GM12878 (cell line): Measurements from ENCODE around the gene RHBDF2. TPM values are rescaled to one million over a fixed set of nuclear protein-coding genes. Genes with fewer than 3 reads are reported as not detected.

Experiments
- BACH1 ChIP-seq: fragments of 450-650 bp; IDR thresholded peaks from 2 replicates; pipeline ENCODE4 v1.6.1; 2017; ENCODE audit warnings: mild to moderate bottlenecking, borderline replicate concordance
- BHLHE40 ChIP-seq, 2 experiments: fragments of 450-650 bp in 1 of 2; IDR thresholded peaks; 2 replicates each; pipeline ENCODE4 v1.6.1; 2011 to 2017; ENCODE audit warnings: low read depth in 2 of 2, borderline replicate concordance in 1 of 2, improper control_type of control experiment in 1 of 2, low read length in 1 of 2, mild to moderate bottlenecking in 1 of 2
- CBX3 ChIP-seq: fragments of 200-600 bp; sonication (generic); IDR thresholded peaks from 2 replicates; pipeline ENCODE4 v1.6.1; 2016; ENCODE audit warnings: low read depth, borderline replicate concordance
- CHD4 ChIP-seq: fragments of 200-600 bp; sonication (generic); IDR thresholded peaks from 2 replicates; pipeline ENCODE4 v1.6.1; 2016; ENCODE audit warnings: mild to moderate bottlenecking
- CREB1 ChIP-seq: IDR thresholded peaks from 2 replicates; pipeline ENCODE4 v1.6.1; 2012; ENCODE audit warnings: low read depth, mild to moderate bottlenecking, inconsistent platforms
- CREM ChIP-seq: IDR thresholded peaks from 2 replicates; pipeline ENCODE4 v1.6.1; 2014; ENCODE audit warnings: antibody characterized with exemption, low read depth
- EGR1 ChIP-seq, 2 experiments: IDR thresholded peaks; 1 replicate in 1 of 2; 2 replicates in 1 of 2; pipeline ENCODE4 v1.6.1; 2011 to 2012; ENCODE audit warnings: low read depth in 2 of 2, low read length in 2 of 2, borderline replicate concordance in 1 of 2, mild to moderate bottlenecking in 1 of 2, moderate library complexity in 1 of 2
- ETV6 ChIP-seq, 2 experiments: fragments of 450-650 bp in 1 of 2; IDR thresholded peaks in 1 of 2; conservative IDR thresholded peaks in 1 of 2; 2 replicates each; pipeline ENCODE4 v1.6.1; 2014; ENCODE audit warnings: antibody characterized with exemption in 1 of 2, borderline replicate concordance in 1 of 2, low read depth in 1 of 2, mild to moderate bottlenecking in 1 of 2, moderate library complexity in 1 of 2
- EZH2 ChIP-seq: IDR thresholded peaks from 2 replicates; pipeline ENCODE4 v1.6.1; 2012; ENCODE audit warnings: low read depth, mild to moderate bottlenecking, control low read depth, inconsistent platforms, low read length, borderline replicate concordance; ENCODE audit not compliant: control insufficient read depth
- FOS ChIP-seq: IDR thresholded peaks from 3 replicates; pipeline ENCODE4 v1.6.1; 2011; ENCODE audit warnings: borderline replicate concordance; ENCODE audit not compliant: insufficient read length; ENCODE audit errors: extremely low read depth
- KAT2A ChIP-seq: conservative IDR thresholded peaks from 2 replicates; pipeline ENCODE4 v1.6.1; 2011; ENCODE audit warnings: low read depth, low read length; ENCODE audit not compliant: control insufficient read depth
- KLF5 ChIP-seq: fragments of 450-650 bp; IDR thresholded peaks from 2 replicates; pipeline ENCODE4 v1.6.1; 2014; ENCODE audit warnings: mild to moderate bottlenecking; ENCODE audit not compliant: partially characterized antibody
- LARP7 ChIP-seq: fragments of 450-650 bp; IDR thresholded peaks from 2 replicates; pipeline ENCODE4 v1.6.1; 2017; ENCODE audit warnings: mild to moderate bottlenecking
- MEF2B ChIP-seq: fragments of 450-650 bp; IDR thresholded peaks from 2 replicates; pipeline ENCODE4 v1.6.1; 2018; ENCODE audit warnings: mild to moderate bottlenecking, moderate library complexity; ENCODE audit not compliant: partially characterized antibody, poor library complexity, severe bottlenecking
- MXI1 ChIP-seq: fragments of 150-350 bp; IDR thresholded peaks from 2 replicates; pipeline ENCODE4 v1.6.1; 2011; ENCODE audit warnings: low read depth, mild to moderate bottlenecking, inconsistent platforms, low read length, improper control_type of control experiment
- NBN ChIP-seq: fragments of 450-650 bp; IDR thresholded peaks from 2 replicates; pipeline ENCODE4 v1.6.1; 2016
- POLR2A ChIP-seq: IDR thresholded peaks from 2 replicates; pipeline ENCODE4 v1.6.1; 2011; ENCODE audit warnings: low read depth, mild to moderate bottlenecking, low read length
- RELA ChIP-seq: fragments of 450-650 bp; IDR thresholded peaks from 2 replicates; pipeline ENCODE4 v1.8.0; 2014; ENCODE audit warnings: borderline replicate concordance; ENCODE audit not compliant: partially characterized antibody
- SREBF2 ChIP-seq: IDR thresholded peaks from 2 replicates; pipeline ENCODE4 v1.6.1; 2012; ENCODE audit warnings: mild to moderate bottlenecking, low read length
- SRF ChIP-seq, 2 experiments: IDR thresholded peaks; 2 replicates each; pipeline ENCODE4 v1.6.1; 2011; ENCODE audit warnings: low read depth in 2 of 2, low read length in 2 of 2, mild to moderate bottlenecking in 1 of 2, moderate library complexity in 1 of 2
- SUPT20H ChIP-seq: IDR thresholded peaks from 2 replicates; pipeline ENCODE4 v1.6.1; 2011; ENCODE audit warnings: low read depth, mild to moderate bottlenecking, low read length, moderate library complexity, borderline replicate concordance; ENCODE audit not compliant: control insufficient read depth
- TCF3 ChIP-seq: IDR thresholded peaks from 2 replicates; pipeline ENCODE4 v1.6.1; 2012; ENCODE audit warnings: low read depth, mild to moderate bottlenecking, low read length, borderline replicate concordance; ENCODE audit not compliant: insufficient read depth
- polyA plus RNA-seq, 11 experiments: library from polyadenylated mRNA; depleted of rRNA in 4 of 11; unstranded in 6 of 11; stranded (reverse) in 5 of 11; fragments of >200 nt; fragmentation: Nextera tagmentation in 4 of 11; fragmentation: Illumina TruSeq in 1 of 11; extraction: Ambion mirVana in 4 of 11; extraction: Trizol in 1 of 11; gene quantifications; 1 replicate in 1 of 11; 2 replicates in 10 of 11; pipeline versions ENCODE4 v1.2.1 to v1.2.3, GENCODE V29; 2011 to 2016; ENCODE audit warnings: inconsistent platforms in 2 of 11, missing spikeins in 2 of 11, low read depth in 1 of 11
- total RNA-seq, 4 experiments: library from RNA; depleted of rRNA in 3 of 4; stranded (reverse); fragments of >200 nt in 3 of 4; fragmentation: Illumina TruSeq in 1 of 4; extraction: Trizol in 1 of 4; gene quantifications; 2 replicates each; pipeline versions ENCODE4 v1.2.1 to v1.2.3, GENCODE V29; 2013 to 2021
- TF ChIP-seq, protein P1 (sequence below): fragments of 450-650 bp; IDR thresholded peaks from 2 replicates; pipeline ENCODE4 v1.6.1; 2016; ENCODE audit warnings: mild to moderate bottlenecking
- TF ChIP-seq, protein P2 (sequence below): fragments of 450-650 bp; IDR thresholded peaks from 2 replicates; pipeline ENCODE4 v1.6.1; 2017; ENCODE audit warnings: antibody characterized with exemption, mild to moderate bottlenecking, moderate library complexity

The RHBDF2 gene
- total and polyA plus RNA-seq, 10 of the 15 experiments (the other 5 are each of a cell fraction or from before 2014, with no cell fraction given): 0.97 to 43.0 (median 18.7) TPM

DNA sequence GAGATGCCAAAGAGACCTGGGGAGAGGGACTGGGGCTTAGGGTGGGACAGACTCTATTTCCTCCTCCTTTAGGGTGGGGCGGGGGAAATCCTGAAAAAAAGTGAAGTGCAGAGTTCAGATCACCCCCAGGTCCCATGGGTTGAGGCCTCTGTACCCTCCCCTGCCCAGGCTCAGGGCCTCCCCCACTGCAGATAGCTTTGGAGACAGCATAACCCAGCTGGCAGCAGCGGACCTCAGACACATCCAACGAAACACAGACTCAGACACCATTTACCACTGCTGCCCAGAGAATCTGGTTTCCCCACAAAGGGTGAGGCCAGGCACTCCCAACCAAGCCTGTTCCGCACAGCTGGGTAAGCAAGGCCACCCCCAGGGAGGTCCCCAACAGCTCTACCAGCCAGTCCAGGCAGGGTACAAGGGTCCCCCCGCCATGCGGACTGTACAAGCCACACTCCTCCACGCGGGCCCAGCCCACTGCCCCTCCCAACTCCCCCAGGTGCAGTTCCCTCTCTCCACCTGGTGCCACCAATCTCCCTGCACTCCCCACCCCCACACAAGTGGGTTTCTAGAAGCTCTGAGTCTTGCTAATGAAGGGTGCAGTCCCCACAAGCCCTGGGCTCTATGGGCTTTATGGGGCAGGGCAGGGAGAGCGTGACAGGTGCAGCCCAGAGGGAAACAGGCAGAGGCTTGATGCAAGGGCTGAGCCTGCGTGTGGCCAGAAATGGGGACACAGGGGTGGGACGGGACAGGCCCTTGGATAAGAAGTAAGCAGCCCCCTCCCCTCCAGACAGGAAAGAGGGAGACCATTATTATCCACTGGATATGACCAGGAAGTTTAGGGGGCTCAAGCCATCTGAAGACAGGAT, 8.9 kb downstream of the RHBDF2 start (continued):
- TF ChIP-seq, protein P1, sequence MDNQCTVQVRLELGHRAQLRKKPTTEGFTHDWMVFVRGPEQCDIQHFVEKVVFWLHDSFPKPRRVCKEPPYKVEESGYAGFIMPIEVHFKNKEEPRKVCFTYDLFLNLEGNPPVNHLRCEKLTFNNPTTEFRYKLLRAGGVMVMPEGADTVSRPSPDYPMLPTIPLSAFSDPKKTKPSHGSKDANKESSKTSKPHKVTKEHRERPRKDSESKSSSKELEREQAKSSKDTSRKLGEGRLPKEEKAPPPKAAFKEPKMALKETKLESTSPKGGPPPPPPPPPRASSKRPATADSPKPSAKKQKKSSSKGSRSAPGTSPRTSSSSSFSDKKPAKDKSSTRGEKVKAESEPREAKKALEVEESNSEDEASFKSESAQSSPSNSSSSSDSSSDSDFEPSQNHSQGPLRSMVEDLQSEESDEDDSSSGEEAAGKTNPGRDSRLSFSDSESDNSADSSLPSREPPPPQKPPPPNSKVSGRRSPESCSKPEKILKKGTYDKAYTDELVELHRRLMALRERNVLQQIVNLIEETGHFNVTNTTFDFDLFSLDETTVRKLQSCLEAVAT: 0 out of 2 replicates have a peak, but pooled peaks have one; percentile 25
- TF ChIP-seq, protein P2, sequence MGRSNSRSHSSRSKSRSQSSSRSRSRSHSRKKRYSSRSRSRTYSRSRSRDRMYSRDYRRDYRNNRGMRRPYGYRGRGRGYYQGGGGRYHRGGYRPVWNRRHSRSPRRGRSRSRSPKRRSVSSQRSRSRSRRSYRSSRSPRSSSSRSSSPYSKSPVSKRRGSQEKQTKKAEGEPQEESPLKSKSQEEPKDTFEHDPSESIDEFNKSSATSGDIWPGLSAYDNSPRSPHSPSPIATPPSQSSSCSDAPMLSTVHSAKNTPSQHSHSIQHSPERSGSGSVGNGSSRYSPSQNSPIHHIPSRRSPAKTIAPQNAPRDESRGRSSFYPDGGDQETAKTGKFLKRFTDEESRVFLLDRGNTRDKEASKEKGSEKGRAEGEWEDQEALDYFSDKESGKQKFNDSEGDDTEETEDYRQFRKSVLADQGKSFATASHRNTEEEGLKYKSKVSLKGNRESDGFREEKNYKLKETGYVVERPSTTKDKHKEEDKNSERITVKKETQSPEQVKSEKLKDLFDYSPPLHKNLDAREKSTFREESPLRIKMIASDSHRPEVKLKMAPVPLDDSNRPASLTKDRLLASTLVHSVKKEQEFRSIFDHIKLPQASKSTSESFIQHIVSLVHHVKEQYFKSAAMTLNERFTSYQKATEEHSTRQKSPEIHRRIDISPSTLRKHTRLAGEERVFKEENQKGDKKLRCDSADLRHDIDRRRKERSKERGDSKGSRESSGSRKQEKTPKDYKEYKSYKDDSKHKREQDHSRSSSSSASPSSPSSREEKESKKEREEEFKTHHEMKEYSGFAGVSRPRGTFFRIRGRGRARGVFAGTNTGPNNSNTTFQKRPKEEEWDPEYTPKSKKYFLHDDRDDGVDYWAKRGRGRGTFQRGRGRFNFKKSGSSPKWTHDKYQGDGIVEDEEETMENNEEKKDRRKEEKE: no peak
- no peak for TF ChIP-seq RELA
- TF ChIP-seq EGR1 (IDR thresholded peaks at IDR 0.05; ENCODE audit: borderline replicate concordance in 1 of 2, low read depth in 2 of 2, low read length in 2 of 2): peak in 1 of 2 experiments; percentile 27; a peak in 1 of 3 replicates
- TF ChIP-seq MXI1: peak; percentile 41; the same call in 1 of the 2 replicates
- no peak for TF ChIP-seq LARP7
- peak; percentile 37 for TF ChIP-seq POLR2A
- peak; percentile 51; the same call in 1 of the 2 replicates for TF ChIP-seq BACH1
- TF ChIP-seq CREM: no peak
- TF ChIP-seq CHD4: 0 out of 2 replicates have a peak, but pooled peaks have one; percentile 18
- TF ChIP-seq MEF2B: peak; percentile 19
- peak; percentile 22 for TF ChIP-seq KLF5
- TF ChIP-seq BHLHE40 (IDR thresholded peaks at IDR 0.05; ENCODE audit: borderline replicate concordance in 1 of 2, low read depth in 2 of 2, low read length in 1 of 2): peak in 1 of 2 experiments; percentile 12; a peak in 1 of 4 replicates
- no peak for TF ChIP-seq CREB1
- TF ChIP-seq SREBF2: no peak
- TF ChIP-seq TCF3: peak; percentile 81
- no peak for TF ChIP-seq KAT2A
- TF ChIP-seq SUPT20H: no peak
- TF ChIP-seq ETV6 (conservative IDR thresholded peaks at IDR 0.05 in 1 of 2, IDR thresholded peaks at IDR 0.05 in 1 of 2; ENCODE audit: borderline replicate concordance in 1 of 2, low read depth in 1 of 2): no peak
- TF ChIP-seq SRF (IDR thresholded peaks at IDR 0.05; ENCODE audit: low read depth in 2 of 2, low read length in 2 of 2): 0 out of 4 replicates have a peak, but pooled peaks of 1 of the 2 experiments have one; percentile 3
- TF ChIP-seq FOS: no peak
- no peak for TF ChIP-seq EZH2
- TF ChIP-seq CBX3: no peak
- TF ChIP-seq NBN: peak; percentile 26; the same call in 1 of the 2 replicates
